Measurements from ENCODE around the gene PCNT. TPM values are rescaled to one million over a fixed set of nuclear protein-coding genes. Genes with fewer than 3 reads are reported as not detected.
A peak's percentile ranks its signal among the peaks of the same experiment; 100 is the strongest.
"Not testable (repeated sequence)": the region's sequence is repeated elsewhere in the genome, so short reads cannot be mapped to it uniquely, and the experiment has no call there.

The PCNT gene
- total and polyA plus RNA-seq, 2 of the 8 experiments (the other 6 are each of a cell fraction or from before 2014, with no cell fraction given): 9.9 to 45.1 TPM

DNA sequence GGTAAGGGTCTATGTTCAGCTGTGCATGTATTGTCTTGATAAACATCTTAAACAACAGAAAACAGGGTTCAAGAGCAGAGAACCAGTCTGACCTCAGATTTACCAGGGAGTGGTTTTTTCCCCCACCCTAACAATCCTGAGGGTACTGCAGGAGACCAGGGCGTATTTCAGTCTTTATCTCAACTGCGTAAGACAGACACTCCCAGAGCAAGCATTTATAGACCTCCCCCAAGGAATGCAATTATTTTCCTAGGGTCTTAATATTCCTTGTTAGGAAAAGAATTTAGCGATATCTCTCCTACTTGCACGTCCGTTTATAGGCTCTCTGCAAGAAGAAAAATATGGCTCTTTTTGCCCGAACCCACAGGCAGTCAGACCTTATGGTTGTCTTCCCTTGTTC lies 124.9 kb downstream of the PCNT start:
- TF ChIP-seq EP300 (IDR thresholded peaks at IDR 0.05; ENCODE audit: borderline replicate concordance in 1 of 2, low read depth in 2 of 2, low read length in 2 of 2): peak in 1 of 2 experiments; percentile 53; a peak in 1 of 3 replicates
- H4K8ac ChIP-seq (ENCODE audit: extremely low read depth, insufficient read depth, low read length); H4K20me1 ChIP-seq (replicated peaks in 1 of 2; ENCODE audit: control insufficient read depth in 1 of 2, insufficient read depth in 2 of 2, low read length in 2 of 2); H3K23ac ChIP-seq (ENCODE audit: insufficient read length); H2BK15ac ChIP-seq (ENCODE audit: low read length); H2BK20ac ChIP-seq (ENCODE audit: low read length); H3K79me2 ChIP-seq (ENCODE audit: control insufficient read depth in 1 of 2, insufficient read depth in 2 of 2, low read length in 2 of 2); H2BK5ac ChIP-seq (ENCODE audit: low read depth, low read length); H2AK5ac ChIP-seq (ENCODE audit: low read depth, low read length); H2BK12ac ChIP-seq (ENCODE audit: low read depth, low read length); H3K56ac ChIP-seq (replicated peaks; ENCODE audit: insufficient read length, low read depth, low read length); H3K79me1 ChIP-seq (ENCODE audit: low read depth, low read length); H3K4me3 ChIP-seq (ENCODE audit: extremely low read depth in 1 of 4, insufficient read depth in 2 of 4, low read depth in 3 of 4, low read length in 4 of 4); H3K18ac ChIP-seq (ENCODE audit: extremely low read depth, low read length); H2AFZ ChIP-seq (ENCODE audit: low read length); H2BK120ac ChIP-seq (replicated peaks; ENCODE audit: low read depth, low read length); H3K9me3 ChIP-seq (ENCODE audit: insufficient read depth in 2 of 2, low read depth in 1 of 2, low read length in 1 of 2); H3K27me3 ChIP-seq (replicated peaks in 1 of 4; ENCODE audit: control insufficient read depth in 3 of 4, extremely low read depth in 1 of 4, insufficient read depth in 3 of 4, low read length in 3 of 4); H3K9ac ChIP-seq (replicated peaks in 1 of 4; ENCODE audit: extremely low read depth in 1 of 4, low read depth in 3 of 4, low read length in 3 of 4); FAIRE-seq; H3K4me1 ChIP-seq (replicated peaks in 1 of 4; ENCODE audit: control insufficient read depth in 3 of 4, insufficient read depth in 4 of 4, low read length in 3 of 4); DNase-seq (ENCODE audit: low read depth in 1 of 2, low spot score in 2 of 2); H4K5ac ChIP-seq (ENCODE audit: insufficient read length, low read depth, low read length); H3K23me2 ChIP-seq (ENCODE audit: low read depth, low read length); H3K4ac ChIP-seq (replicated peaks; ENCODE audit: insufficient read length, low read depth, low read length); H3K14ac ChIP-seq (ENCODE audit: insufficient read length); H4K91ac ChIP-seq (replicated peaks; ENCODE audit: insufficient read length, low read length); H3K4me2 ChIP-seq (ENCODE audit: insufficient read depth in 1 of 2, low read depth in 2 of 2, low read length in 2 of 2); H3K27ac ChIP-seq (ENCODE audit: low read depth, low read length): not testable (repeated sequence)
- WGBS, 2 experiments (ENCODE audit: extremely low coverage in 1 of 2, insufficient coverage in 1 of 2, insufficient read length in 1 of 2, insufficient replicate concordance in 2 of 2, low coverage in 1 of 2, low lambda C conversion rate in 2 of 2, missing lambda C conversion rate in 1 of 2): 94% methylated on average over 6 of the region's 6 CpGs; no CpG with 5 or more reads in 1 of the 2 experiments
- H3K36me3 ChIP-seq (ENCODE audit: control insufficient read depth in 2 of 4, insufficient read depth in 4 of 4, low read length in 3 of 4): peaks cover 0 to 10% (median 4%) of the 10 kb centered on the region in 4 experiments; a peak in 4 of 8 replicates
- ChIA-PET CTCF (ENCODE audit: partially characterized antibody) (interaction anchor here (0.7 kb wide), 1 partner anchor 117 kb away, joined by 4 read pairs; no protein-coding TSS in a partner anchor), POLR2A (ENCODE audit: partially characterized antibody) (interaction anchor here (2.0 kb wide), 1 partner anchor 9 kb away, joined by 6 read pairs; no protein-coding TSS in a partner anchor)
